HG02642 (cell line): ENCODE measurements around the gene SBF1.
"Not testable (repeated sequence)": the region's sequence is repeated elsewhere in the genome, so short reads cannot be mapped to it uniquely, and the experiment has no call there.

Experiments
- ATAC-seq: cut with Tn5 transposase; IDR thresholded peaks from one replicate; pipeline ENCODE4 v1.9.1; 2021; ENCODE audit warnings: mild to moderate bottlenecking; ENCODE audit not compliant: unreplicated experiment, poor library complexity

The SBF1 gene

GRCh38 chr22:50474710-50475651, at the start of gene SBF1:
Gene SBF1 (minus strand): TSS chr22:50475035. CDS start chr22:50474840, 195 bp downstream.
- ATAC-seq = peak; percentile 80

DNA sequence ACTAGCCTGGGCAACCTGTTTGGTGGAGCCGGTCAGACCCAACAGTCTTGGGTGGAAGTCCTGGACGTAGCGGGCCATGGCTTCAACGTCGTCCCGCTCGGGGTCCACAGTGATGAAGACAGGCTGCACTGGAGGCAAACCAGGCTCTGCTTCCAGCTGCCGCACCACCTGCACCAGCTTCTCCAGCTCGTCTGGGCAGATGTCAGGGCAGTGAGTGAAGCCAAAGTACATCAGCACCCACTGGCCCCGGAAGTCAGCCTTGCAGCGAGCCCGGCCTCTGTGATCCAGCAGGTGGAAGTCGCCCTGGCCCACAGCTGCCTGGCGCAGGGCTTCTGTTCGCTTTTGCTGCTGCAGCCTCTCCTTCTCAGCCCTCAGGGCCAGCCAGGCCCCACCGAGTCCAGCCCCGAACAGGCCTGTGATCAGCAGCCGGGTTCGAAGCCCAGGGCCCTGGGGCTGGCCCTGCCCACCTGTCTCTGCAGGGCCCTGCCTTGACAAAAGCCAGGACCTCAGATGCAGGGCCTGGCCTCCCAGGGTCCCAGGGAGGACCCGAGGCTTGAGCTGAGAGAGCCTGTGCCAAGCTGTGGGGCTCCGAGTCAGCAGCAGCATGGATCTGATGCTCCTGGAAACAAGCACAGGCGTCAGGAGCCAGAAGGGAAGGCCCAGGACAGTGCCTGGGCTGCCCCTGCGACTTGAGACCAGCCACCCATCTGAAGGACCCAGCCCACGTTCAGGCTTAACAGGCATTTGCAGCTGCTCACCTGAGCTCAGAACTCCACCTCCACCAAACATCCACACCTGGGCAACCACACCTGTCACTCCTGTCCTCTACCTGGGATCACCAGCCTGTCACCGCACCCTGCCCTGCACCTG, 49.2 kb upstream of the SBF1 start:
- no peak for ATAC-seq

DNA sequence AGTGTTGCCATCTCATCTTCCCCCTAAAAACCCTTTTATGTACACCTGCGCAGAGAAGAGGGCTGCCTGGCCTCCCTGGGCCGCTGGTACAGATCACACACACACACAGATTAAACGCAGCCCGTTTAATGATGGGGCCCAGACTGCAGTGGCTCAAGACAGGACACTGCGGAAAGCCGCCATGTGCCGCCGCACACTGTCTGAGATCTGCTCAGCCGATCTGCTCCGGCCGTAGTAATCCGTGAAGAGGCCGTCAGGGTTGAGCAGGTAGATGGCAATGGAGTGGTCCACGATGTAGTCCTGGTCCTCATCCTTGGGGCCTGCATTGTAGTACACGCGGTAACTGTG, 48.6 kb upstream of the SBF1 start:
- no peak for ATAC-seq

DNA sequence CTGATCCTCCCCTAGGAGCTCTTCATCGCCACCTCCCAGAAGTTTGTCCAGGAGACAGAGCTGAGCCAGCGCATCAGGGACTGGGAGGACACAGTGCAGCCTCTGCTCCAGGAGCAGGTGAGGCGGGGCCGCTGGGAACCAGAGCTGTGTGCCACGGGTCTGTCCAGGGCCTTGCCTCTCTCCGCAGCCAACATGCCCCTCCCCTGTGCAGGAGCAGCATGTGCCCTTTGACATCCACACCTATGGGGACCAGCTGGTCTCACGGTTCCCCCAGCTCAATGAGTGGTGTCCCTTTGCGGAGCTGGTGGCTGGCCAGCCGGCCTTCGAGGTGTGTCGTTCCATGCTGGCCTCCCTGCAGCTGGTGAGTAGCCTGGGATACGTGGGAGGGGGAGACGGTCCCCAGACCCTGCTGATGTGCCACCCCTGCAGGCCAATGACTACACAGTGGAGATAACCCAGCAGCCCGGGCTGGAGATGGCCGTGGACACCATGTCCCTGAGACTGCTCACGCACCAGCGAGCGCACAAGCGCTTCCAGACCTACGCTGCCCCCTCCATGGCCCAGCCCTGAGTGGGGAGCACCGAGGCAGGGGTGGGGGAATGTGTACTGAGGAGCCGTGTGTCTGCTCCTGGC, 48.1 kb upstream of the SBF1 start:
- no peak for ATAC-seq

- no peak for ATAC-seq
Observed at GRCh38 chr22:50522208-50522805, 47.5 kb upstream of the SBF1 start.

GRCh38 chr22:50521710-50522109, 46.9 kb upstream of the SBF1 start:
- ATAC-seq = no peak

DNA sequence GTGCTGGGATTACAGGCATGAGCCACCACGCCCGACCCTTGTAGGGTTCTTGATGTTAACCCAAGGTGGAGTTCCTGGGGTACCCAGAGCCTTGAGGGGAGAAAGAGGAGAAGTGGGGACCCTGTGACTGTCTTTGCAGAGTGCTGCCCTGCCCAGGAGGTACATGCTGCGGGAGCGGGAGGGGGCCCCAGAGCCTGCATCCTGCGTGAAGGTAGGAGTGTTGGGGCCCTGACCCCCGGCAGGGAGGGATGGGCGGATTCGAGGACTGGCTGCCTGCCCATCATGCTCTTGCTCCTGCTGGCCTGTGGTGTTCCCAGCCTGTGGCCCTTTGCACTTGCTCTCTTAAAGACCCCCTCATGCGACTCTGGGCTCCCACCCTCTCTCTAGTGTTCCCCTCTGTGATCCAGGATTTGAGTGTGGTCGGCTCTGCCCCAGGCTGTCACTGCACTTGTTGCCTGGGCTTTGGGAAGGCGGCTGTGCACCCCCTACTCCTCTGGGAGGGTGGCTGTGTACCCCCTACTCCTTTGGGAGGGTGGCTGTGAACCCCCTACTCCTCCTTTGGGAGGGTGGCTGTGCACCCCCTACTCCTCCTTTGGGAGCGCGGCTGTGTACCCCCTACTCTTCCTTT, 46.1 kb upstream of the SBF1 start:
- no peak for ATAC-seq

DNA sequence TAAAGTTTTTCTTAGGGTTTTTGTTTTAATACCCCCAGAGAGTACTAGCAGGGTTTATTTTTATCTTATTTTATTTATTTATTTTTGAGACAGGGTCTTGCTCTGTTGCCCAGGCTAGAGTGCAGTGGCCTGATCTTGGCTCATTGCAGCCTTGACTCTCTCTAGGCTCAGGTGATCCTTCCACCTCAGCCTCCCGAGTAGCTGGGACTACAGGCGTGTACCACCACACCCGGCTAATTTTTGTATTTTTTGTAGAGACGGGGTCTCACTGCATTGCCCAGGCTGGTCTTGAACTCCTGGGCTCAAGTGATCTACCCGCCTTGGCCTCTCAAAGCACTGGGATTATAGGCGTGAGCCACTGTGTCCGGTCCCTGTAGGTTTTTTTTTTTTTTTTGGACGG, 45.3 kb upstream of the SBF1 start:
- not testable (repeated sequence) for ATAC-seq

GRCh38 chr22:50519151-50519550, 44.3 kb upstream of the SBF1 start:
- ATAC-seq = no peak

GRCh38 chr22:50518606-50519005, 43.8 kb upstream of the SBF1 start:
- no peak for ATAC-seq

- ATAC-seq = no peak
Observed at GRCh38 chr22:50517495-50518260, 42.8 kb upstream of the SBF1 start.

DNA sequence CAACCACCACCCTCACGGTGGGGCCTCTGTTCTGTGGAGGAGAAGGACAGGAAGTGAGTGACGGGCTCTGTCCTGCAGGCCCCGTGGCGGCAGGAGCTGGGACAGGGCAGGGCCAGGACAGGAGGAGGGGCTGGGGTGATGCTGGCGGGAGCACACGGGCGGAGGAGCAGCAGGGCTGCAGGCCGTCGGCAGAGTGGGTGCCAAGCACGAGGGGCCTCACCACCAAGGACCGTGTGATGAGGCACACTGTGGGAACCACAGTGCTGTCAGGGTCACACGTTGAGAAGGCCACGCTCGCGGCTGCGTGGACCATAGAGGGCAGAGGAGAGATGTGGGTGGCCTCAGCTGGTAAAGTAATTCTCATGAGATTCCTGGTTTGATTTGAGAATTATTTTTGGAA, 42.1 kb upstream of the SBF1 start:
- ATAC-seq = no peak

GRCh38 chr22:50516068-50516467, 41.2 kb upstream of the SBF1 start:
- ATAC-seq = no peak

DNA sequence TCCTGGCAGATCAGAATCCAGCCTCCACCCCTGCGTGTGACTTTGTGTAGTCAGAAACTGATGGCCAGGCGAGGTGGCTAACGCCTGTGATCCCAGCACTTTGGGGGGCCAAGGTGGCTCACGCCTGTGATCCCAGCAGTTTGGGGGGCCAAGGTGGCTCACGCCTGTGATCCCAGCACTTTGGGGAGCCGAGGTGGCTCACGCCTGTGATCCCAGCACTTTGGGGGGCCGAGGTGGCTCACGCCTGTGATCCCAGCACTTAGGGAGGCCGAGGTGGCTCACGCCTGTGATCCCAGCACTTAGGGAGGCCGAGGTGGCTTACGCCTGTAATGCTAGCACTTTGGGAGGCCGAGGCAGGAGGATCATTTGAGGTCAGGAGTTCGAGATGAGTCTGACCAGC, 38.3 kb upstream of the SBF1 start:
- no peak for ATAC-seq

- ATAC-seq = no peak
Observed at GRCh38 chr22:50508897-50509296, 34.1 kb upstream of the SBF1 start.

DNA sequence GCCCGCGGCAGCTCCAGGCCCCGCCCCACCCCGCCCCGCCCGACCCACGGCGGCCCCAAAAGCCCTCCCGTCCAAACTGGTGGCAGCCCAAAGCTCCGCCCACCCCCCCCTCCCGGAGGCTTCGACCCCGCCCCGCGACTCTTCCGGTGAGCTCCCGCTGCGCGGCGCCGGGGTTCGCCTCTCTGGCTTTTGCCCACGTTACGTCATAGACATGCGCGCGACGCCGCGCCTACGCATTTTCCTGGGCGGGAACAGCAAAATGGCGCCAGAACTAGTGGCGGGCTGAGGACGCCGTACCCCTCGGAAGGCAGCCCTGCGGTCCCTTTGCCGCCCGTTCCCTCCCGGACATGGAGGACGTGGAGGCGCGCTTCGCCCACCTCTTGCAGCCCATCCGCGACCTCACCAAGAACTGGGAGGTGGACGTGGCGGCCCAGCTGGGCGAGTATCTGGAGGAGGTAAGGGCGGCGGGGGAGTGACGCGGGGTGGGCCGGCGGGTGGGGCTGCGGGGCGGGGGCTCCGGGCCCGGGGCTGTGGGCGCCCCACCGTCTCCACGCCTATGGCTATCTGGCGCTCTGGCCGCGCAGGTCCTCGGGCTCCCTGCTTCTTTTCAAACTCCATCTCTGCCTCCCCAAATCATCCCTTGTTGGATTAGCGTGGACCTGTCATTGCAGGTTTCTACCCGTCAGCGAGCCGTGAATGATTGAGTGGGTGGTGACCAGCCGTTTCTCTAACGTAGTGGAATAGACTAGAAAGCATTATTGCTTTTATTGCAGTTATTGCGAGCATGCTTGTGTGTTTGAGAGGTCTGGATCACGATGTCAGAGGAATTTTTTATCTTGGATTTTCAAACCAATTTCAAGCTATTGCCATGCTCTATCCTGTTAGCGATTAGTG, 33.4 kb upstream of the SBF1 start, which contains the start of gene NCAPH2:
NCAPH2 (plus strand) TSS at position 234 of the 894 bp plus-strand sequence; CDS start at position 348, 114 bp downstream.
- ATAC-seq = peak; percentile 74

DNA sequence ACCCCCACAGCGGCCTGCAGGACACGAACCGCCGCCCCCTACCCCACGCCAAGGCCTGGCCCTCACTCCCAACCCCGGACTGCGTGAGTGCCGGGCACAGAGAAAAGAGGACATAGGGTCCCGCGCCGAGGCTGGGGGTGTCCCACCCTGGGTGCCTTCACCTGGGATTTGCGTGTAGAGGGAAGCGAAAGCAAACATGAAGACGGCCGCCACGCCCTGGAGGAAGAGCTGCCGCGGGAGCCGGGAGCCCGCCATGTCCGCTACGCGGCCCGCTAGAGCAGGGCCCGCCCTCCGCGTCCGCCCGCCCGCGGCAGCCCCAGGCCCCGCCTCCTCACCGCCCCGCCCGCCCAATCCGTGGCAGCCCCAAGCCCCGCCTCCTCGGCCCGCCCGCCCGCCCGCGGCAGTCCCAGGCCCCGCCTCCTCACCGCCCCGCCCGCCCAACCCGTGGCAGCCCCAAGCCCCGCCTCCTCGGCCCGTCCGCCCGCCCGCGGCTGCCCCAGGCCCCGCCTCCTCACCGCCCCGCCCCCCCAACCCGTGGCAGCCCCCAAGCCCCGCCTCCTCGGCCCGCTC, 32.7 kb upstream of the SBF1 start, which contains the start of gene LMF2:
LMF2 (minus strand) TSS at position 282 of the 570 bp plus-strand sequence; CDS start at position 255, 27 bp downstream.
- peak; percentile 66 for ATAC-seq
